GM21717 (cell line): ENCODE measurements around the gene LRIT3.

Experiments
- ATAC-seq: cut with Tn5 transposase; IDR thresholded peaks from one replicate; pipeline ENCODE4 v1.9.1; 2021; ENCODE audit warnings: mild to moderate bottlenecking, moderate library complexity; ENCODE audit not compliant: unreplicated experiment

LRIT3 gene

DNA sequence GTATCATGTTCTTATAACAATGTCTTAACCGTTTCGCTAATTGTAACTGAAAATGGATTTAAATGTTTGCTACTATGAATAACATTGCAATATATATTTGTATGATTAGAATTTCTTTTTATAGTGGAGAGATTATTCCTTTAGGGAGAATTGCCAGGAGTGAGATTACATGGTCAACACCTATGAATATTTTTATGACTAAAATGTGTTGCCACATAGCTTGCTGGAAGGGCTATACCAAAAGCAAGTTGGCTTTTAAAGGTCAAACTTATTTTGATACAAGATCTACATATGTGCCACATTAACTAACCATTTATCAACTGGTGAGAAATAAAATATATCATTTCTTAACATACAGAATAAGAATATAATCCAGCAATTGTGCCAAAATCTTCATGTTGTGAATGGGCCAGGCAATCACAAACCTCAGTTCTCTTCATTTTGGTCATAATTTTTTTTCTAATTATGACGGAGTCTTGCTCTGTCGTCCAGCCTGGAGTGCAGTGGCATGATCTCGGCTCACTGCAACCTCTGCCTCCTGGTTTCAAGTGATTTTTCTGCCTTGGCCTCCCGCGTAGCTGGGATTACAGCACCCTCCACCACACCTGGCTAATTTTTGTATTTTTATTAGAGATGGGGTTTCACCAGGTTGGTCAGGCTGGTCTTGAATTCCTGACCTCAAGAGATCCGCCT lies 54.8 kb downstream of the LRIT3 start:
- ATAC-seq, result no peak

DNA sequence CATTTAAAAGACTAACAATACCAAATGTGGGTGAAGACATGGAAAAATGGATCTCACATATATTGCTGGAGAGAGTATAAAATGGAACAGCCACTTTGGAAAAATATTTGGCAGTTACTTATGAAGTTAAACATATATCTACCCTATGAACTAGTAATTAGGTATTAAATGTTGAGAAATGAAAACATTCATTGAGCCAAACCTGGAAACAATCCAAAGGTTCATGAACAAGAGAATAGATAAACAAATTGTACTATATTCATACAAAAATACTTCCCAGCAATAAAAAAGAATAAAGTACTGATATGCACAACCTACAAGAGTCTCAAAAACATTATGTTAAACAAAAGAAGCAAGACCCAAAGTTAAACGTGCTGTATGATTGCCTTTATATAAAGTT lies 60.8 kb downstream of the LRIT3 start:
- no peak for ATAC-seq

- ATAC-seq, result no peak
Measured at GRCh38 chr4:109910256-109910655, 62.3 kb downstream of the LRIT3 start.

- ATAC-seq, result no peak
Measured at GRCh38 chr4:109912706-109913595, 65.0 kb downstream of the LRIT3 start, which contains the start of gene EGF. TSS of gene EGF (plus strand) at chr4:109912883. CDS start at chr4:109913336, 453 bp downstream.

- ATAC-seq, result no peak
Measured at GRCh38 chr4:109913596-109914241, 65.8 kb downstream of the LRIT3 start.

- no peak for ATAC-seq
Measured at GRCh38 chr4:109914322-109914721, 66.4 kb downstream of the LRIT3 start.

DNA sequence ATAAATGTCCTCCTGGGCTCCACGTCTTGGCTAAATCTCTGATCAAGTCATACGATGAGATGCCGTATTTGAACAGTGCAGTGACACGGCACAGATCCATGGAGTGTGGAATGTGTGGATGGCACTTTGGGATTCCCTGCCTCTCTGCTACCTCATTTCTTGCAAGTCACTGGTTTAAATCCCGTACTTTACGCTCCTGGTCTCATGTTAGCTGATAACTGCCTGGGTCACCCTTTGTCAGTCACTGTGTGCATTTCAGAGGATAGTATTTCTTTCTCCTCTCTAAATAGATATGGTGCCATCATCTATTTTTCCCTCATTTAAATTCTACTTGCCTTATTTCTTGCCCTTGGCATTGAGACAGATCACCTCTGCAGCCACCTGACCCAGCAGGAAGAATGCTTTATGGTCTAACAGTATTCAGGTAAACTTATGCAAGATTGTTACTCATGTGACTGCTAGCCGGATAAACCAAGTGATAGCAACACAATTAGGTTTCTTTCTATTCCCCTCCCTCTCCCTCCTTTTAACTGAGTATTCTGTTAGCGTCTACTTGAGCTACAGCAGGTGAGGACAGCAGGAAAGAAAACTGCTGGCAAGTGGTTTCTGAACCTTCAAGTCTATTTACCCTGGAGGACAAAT lies 67.6 kb downstream of the LRIT3 start:
- ATAC-seq, result no peak

DNA sequence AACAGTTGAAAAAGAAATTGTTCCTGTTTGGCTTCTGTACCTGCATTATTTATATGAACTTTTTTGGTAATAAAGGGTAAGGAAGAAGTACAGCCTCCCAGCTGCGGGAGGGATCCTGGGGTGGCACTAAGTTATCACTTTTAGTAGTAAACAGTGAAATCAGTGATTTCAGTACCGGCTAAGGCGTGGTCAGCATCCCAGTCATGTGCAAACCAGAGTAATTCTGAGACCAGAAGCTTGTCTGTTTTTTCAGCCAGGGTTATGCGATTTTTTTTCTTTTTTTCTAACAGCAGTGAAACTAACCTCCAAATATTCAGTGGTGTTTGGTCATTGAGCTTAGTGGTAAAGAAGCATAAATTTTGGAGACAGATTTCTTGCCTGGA lies 68.1 kb downstream of the LRIT3 start:
- ATAC-seq, result no peak

GRCh38 chr4:109921384-109921808 lies 73.5 kb downstream of the LRIT3 start:
- no peak for ATAC-seq
